OCI-M1 (cell line): ENCODE measurements around the gene SAMD1.

Experiments used
- DNase-seq: peaks from one replicate; lab custom pipeline; 2025; lab: John Stamatoyannopoulos, UW

The SAMD1 gene

GRCh38 chr19:14089662-14090508 is 666 bp downstream of the SAMD1 start:
- DNase-seq: peak; percentile 91

GRCh38 chr19:14089412-14089661 is 1.2 kb downstream of the SAMD1 start:
- DNase-seq: no peak

GRCh38 chr19:14088634-14089411 is 1.7 kb downstream of the SAMD1 start:
- no peak for DNase-seq

- no peak for DNase-seq
These were observed 4.5 kb downstream of the SAMD1 start for GRCh38 chr19:14086098-14086497.

- DNase-seq: no peak
These were observed 5.1 kb downstream of the SAMD1 start, which contains the start of gene C19orf67 for GRCh38 chr19:14085309-14085995. Gene C19orf67 (minus strand): TSS chr19:14085783. CDS start chr19:14085627, 156 bp downstream.

- no peak for DNase-seq
These were observed 7.9 kb downstream of the SAMD1 start for GRCh38 chr19:14082675-14082960.

GRCh38 chr19:14081797-14082674 is 8.5 kb downstream of the SAMD1 start:
- peak; percentile 86 for DNase-seq

- DNase-seq: peak; percentile 100
These were observed 9.4 kb downstream of the SAMD1 start for GRCh38 chr19:14080887-14081796.

- no peak for DNase-seq
These were observed 12.1 kb downstream of the SAMD1 start for GRCh38 chr19:14078411-14078810.

GRCh38 chr19:14073925-14074838 is 16.4 kb downstream of the SAMD1 start:
- DNase-seq: no peak

- DNase-seq: peak; percentile 99
These were observed 17.2 kb downstream of the SAMD1 start for GRCh38 chr19:14073261-14073924.

- peak; percentile 84 for DNase-seq
These were observed 17.9 kb downstream of the SAMD1 start, which contains the start of gene MISP3 for GRCh38 chr19:14072535-14073260. Gene MISP3 (plus strand): TSS chr19:14072786. CDS start chr19:14073310, 524 bp downstream.

GRCh38 chr19:14070268-14071050 is 20.1 kb downstream of the SAMD1 start:
- no peak for DNase-seq

- no peak for DNase-seq
These were observed 24.4 kb downstream of the SAMD1 start for GRCh38 chr19:14066134-14066533.

GRCh38 chr19:14063105-14063504 is 27.4 kb downstream of the SAMD1 start:
- no peak for DNase-seq

GRCh38 chr19:14062558-14062855 is 28.0 kb downstream of the SAMD1 start:
- no peak for DNase-seq

GRCh38 chr19:14061751-14062557 is 28.6 kb downstream of the SAMD1 start, which contains the start of gene PALM3:
Gene PALM3 (minus strand): TSS chr19:14062076. CDS start chr19:14061980, 96 bp downstream.
- DNase-seq: no peak
